Adrenal gland (tissue), 5 donors: Measurements from ENCODE around the gene MOCS3.
"Not testable (repeated sequence)": the region's sequence is repeated elsewhere in the genome, so short reads cannot be mapped to it uniquely, and the experiment has no call there.

Source experiments
- POLR2A ChIP-seq, 2 donors: fragments of 450-650 bp; IDR thresholded peaks; one replicate each; pipeline ENCODE4 v1.6.1; 2017; ENCODE audit warnings: antibody characterized with exemption in 2 of 2, mild to moderate bottlenecking in 2 of 2, moderate library complexity in 1 of 2
- TF ChIP-seq, protein P1 (sequence below), 6 experiments: fragments of 450-650 bp in 4 of 6; fragments of 200-600 bp in 2 of 6; sonication (generic) in 1 of 6; IDR thresholded peaks; 1 replicate in 5 of 6; 2 replicates in 1 of 6; pipeline versions ENCODE4 v1.5.1 to v1.8.0; 2016 to 2021; ENCODE audit warnings: antibody characterized with exemption in 6 of 6, mild to moderate bottlenecking in 2 of 6, moderate library complexity in 1 of 6
- donor health status: DM: no; HTN: no; CAD: no.

DNA sequence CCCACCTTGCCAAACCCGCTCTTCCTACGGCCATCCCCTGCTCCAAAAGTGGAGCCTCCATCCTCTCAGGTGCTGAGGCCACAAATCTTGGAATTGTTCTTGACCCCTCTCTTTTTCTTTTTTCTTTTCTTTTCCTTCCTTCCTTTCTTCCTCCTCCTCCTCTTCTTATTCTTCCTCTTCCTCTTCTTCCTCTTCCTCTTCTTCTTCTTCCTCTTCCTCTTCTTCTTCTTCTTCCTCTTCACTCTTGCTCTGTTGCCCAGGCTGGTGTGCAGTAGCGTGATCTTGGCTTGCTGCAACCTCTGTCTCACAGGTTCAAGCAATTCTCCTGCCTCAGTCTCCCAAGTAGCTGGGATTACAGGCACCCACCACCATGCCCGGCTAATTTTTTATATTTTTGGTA is 19.9 kb downstream of the MOCS3 start:
- TF ChIP-seq, protein P1, sequence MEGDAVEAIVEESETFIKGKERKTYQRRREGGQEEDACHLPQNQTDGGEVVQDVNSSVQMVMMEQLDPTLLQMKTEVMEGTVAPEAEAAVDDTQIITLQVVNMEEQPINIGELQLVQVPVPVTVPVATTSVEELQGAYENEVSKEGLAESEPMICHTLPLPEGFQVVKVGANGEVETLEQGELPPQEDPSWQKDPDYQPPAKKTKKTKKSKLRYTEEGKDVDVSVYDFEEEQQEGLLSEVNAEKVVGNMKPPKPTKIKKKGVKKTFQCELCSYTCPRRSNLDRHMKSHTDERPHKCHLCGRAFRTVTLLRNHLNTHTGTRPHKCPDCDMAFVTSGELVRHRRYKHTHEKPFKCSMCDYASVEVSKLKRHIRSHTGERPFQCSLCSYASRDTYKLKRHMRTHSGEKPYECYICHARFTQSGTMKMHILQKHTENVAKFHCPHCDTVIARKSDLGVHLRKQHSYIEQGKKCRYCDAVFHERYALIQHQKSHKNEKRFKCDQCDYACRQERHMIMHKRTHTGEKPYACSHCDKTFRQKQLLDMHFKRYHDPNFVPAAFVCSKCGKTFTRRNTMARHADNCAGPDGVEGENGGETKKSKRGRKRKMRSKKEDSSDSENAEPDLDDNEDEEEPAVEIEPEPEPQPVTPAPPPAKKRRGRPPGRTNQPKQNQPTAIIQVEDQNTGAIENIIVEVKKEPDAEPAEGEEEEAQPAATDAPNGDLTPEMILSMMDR (IDR thresholded peaks at IDR 0.05), result not testable (repeated sequence)
- TF ChIP-seq POLR2A (IDR thresholded peaks at IDR 0.05), result not testable (repeated sequence)
